Panc1 (cell line): ENCODE measurements around the gene GADD45G.

Experiments used
- CTCF ChIP-seq: fragments of 450-650 bp; IDR thresholded peaks from 2 replicates; pipeline ENCODE4 v1.5.1; 2017; ENCODE audit warnings: mild to moderate bottlenecking
- POLR2AphosphoS5 ChIP-seq: IDR thresholded peaks from 2 replicates; pipeline ENCODE4 v1.6.1; 2012; ENCODE audit warnings: mild to moderate bottlenecking, low read depth, low read length, moderate library complexity
- REST ChIP-seq, 2 experiments: IDR thresholded peaks; 2 replicates each; pipeline ENCODE4 v1.6.1; 2011 to 2012; ENCODE audit warnings: low read depth in 2 of 2, control low read depth in 1 of 2, low read length in 1 of 2, mild to moderate bottlenecking in 1 of 2, moderate library complexity in 1 of 2; ENCODE audit not compliant: insufficient read depth in 1 of 2
- TCF7L2 ChIP-seq: IDR thresholded peaks from 2 replicates; pipeline ENCODE4 v1.6.1; 2011; ENCODE audit warnings: mild to moderate bottlenecking, low read depth, low read length, inconsistent platforms

GRCh38 chr9:89632736-89633135, 27.9 kb downstream of the GADD45G start:
- TF ChIP-seq CTCF (no peak), POLR2AphosphoS5 (no peak), REST (IDR thresholded peaks at IDR 0.05; ENCODE audit: insufficient read depth in 1 of 2, low read depth in 2 of 2, low read length in 1 of 2) (no peak), TCF7L2 (no peak)
